Osteoblast (primary cell): ENCODE measurements around the gene RAB19. TPM values are rescaled to one million over a fixed set of nuclear protein-coding genes. Genes with fewer than 3 reads are reported as not detected.
"Not testable (repeated sequence)": the region's sequence is repeated elsewhere in the genome, so short reads cannot be mapped to it uniquely, and the experiment has no call there.

Source experiments
- DNase-seq: peaks from one replicate; pipeline ENCODE4 v3.0.0; 2011; ENCODE audit warnings: low spot score, mixed read lengths; ENCODE audit not compliant: insufficient read length; ENCODE audit errors: missing footprints
- H2AFZ ChIP-seq: 2 replicates; pipeline ENCODE4 v1.6.0; 2011; ENCODE audit warnings: mild to moderate bottlenecking, low read length
- H3K27ac ChIP-seq: 2 replicates; pipeline ENCODE4 v1.5.1; 2011; ENCODE audit warnings: mild to moderate bottlenecking, low read depth, low read length, moderate library complexity
- H3K27me3 ChIP-seq: 2 replicates; pipeline ENCODE4 v1.6.0; 2012; ENCODE audit warnings: mild to moderate bottlenecking, control low read depth, inconsistent platforms, low read length, moderate library complexity; ENCODE audit not compliant: insufficient read depth
- H3K36me3 ChIP-seq: 2 replicates; pipeline ENCODE4 v1.5.1; 2011; ENCODE audit warnings: mild to moderate bottlenecking, low read length, control low read depth, moderate library complexity; ENCODE audit not compliant: insufficient read depth
- H3K4me1 ChIP-seq: 2 replicates; pipeline ENCODE4 v1.5.1; 2011; ENCODE audit warnings: mild to moderate bottlenecking, low read length, control low read depth, moderate library complexity; ENCODE audit not compliant: insufficient read depth
- H3K4me2 ChIP-seq: 2 replicates; pipeline ENCODE4 v1.6.0; 2011; ENCODE audit warnings: mild to moderate bottlenecking, low read length; ENCODE audit not compliant: insufficient read depth
- H3K4me3 ChIP-seq: fragments of 200-600 bp; sonication (generic); 3 replicates; pipeline ENCODE4 v1.5.1; 2012; ENCODE audit warnings: mild to moderate bottlenecking, low read length, inconsistent platforms; ENCODE audit not compliant: insufficient read depth
- H3K79me2 ChIP-seq: 2 replicates; pipeline ENCODE4 v1.6.0; 2012; ENCODE audit warnings: mild to moderate bottlenecking, low read length, control low read depth, inconsistent platforms; ENCODE audit not compliant: insufficient read depth
- H3K9me3 ChIP-seq: 2 replicates; pipeline ENCODE4 v1.5.1; 2011; ENCODE audit warnings: low read depth, low read length, control low read depth
- H4K20me1 ChIP-seq: 2 replicates; pipeline ENCODE4 v1.6.0; 2012; ENCODE audit warnings: mild to moderate bottlenecking, low read length, control low read depth; ENCODE audit not compliant: insufficient read depth
- total RNA-seq: library from RNA; depleted of rRNA; stranded (reverse); fragments of >200 nt; gene quantifications from 2 replicates; pipeline ENCODE4 v1.2.3, GENCODE V29; 2012
- TF ChIP-seq, protein P1 (sequence below): IDR thresholded peaks from 2 replicates; pipeline ENCODE4 v1.5.1; 2011; ENCODE audit warnings: mild to moderate bottlenecking, low read depth, low read length, moderate library complexity; ENCODE audit errors: extremely low read depth

RAB19 gene
- total RNA-seq, 1 donor: not detected

DNA sequence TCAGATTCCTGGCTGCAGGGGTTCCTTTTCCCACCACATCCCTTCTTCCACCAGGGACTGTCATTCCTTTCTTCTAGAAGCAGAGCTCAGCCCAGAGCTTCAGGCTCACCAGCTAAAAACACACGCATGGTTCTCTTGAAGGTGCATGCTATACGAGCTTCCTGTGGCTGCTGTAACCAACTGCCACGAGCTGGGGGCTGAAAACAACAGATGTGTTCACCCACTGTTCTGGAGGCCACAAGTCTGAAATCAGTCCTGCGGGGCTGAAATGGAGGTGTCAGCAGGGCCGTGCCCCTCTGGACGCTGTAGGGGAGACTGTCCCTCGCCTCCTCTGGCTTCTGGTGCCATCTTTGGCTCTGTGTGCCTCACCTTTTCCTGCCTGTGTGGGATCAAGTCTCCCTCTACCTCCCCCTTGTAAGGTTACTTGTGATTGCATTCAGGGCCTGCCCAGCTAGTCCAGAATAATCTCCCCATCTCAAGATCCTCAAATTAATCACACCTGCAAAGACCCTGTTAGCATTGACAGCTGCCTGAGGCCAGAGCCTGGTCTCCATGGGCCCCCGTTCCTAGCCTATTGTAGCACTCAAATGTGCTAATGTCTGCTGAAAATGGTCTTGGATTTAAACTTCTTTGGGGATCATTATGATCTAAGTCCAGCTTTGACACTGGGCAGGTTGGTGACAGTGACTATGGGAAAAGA is 13.7 kb downstream of the RAB19 start:
- Histone ChIP-seq H3K27ac (no peak overlapping the region), H2AFZ (no peak overlapping the region), H3K4me2 (no peak overlapping the region), H3K9me3 (no peaks in the 10 kb centered on the region), H3K4me1 (no peaks in the 10 kb centered on the region), H3K4me3 (no peak overlapping the region), H3K27me3 (peaks cover 4% of the 10 kb centered on the region), H4K20me1 (no peaks in the 10 kb centered on the region), H3K36me3 (no peaks in the 10 kb centered on the region), H3K79me2 (no peaks in the 10 kb centered on the region)
- TF ChIP-seq, protein P1, sequence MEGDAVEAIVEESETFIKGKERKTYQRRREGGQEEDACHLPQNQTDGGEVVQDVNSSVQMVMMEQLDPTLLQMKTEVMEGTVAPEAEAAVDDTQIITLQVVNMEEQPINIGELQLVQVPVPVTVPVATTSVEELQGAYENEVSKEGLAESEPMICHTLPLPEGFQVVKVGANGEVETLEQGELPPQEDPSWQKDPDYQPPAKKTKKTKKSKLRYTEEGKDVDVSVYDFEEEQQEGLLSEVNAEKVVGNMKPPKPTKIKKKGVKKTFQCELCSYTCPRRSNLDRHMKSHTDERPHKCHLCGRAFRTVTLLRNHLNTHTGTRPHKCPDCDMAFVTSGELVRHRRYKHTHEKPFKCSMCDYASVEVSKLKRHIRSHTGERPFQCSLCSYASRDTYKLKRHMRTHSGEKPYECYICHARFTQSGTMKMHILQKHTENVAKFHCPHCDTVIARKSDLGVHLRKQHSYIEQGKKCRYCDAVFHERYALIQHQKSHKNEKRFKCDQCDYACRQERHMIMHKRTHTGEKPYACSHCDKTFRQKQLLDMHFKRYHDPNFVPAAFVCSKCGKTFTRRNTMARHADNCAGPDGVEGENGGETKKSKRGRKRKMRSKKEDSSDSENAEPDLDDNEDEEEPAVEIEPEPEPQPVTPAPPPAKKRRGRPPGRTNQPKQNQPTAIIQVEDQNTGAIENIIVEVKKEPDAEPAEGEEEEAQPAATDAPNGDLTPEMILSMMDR: no peak
- no peak for DNase-seq

DNA sequence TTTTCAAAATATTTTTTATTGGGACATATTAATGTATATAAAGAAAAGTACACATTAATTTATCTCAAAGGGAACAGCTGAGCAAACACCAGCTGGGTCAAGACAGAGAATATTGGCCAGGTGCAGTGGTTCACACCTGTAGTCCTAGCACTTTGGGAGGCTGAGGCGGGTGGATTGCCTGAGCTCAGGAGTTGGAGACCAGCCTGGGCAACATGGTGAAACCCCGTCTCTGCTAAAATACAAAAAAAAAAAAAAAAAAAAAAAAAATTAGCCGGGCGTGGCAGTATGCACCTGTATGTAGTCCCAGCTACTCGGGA is 14.3 kb downstream of the RAB19 start:
- not testable (repeated sequence) for H3K79me2 ChIP-seq, H3K4me1 ChIP-seq, H3K27ac ChIP-seq, H2AFZ ChIP-seq, DNase-seq, H3K36me3 ChIP-seq, H4K20me1 ChIP-seq, H3K4me2 ChIP-seq, H3K4me3 ChIP-seq, H3K9me3 ChIP-seq, H3K27me3 ChIP-seq

GRCh38 chr7:140418653-140419052 is 14.8 kb downstream of the RAB19 start:
- Histone ChIP-seq H3K36me3 (no peaks in the 10 kb centered on the region), H3K27ac (no peak overlapping the region), H3K4me1 (no peaks in the 10 kb centered on the region), H3K9me3 (no peaks in the 10 kb centered on the region), H3K27me3 (peaks cover 4% of the 10 kb centered on the region), H3K4me3 (no peak overlapping the region), H3K79me2 (no peaks in the 10 kb centered on the region), H2AFZ (no peak overlapping the region), H4K20me1 (no peaks in the 10 kb centered on the region), H3K4me2 (no peak overlapping the region)
- no peak for DNase-seq
- TF ChIP-seq, protein P1: no peak

DNA sequence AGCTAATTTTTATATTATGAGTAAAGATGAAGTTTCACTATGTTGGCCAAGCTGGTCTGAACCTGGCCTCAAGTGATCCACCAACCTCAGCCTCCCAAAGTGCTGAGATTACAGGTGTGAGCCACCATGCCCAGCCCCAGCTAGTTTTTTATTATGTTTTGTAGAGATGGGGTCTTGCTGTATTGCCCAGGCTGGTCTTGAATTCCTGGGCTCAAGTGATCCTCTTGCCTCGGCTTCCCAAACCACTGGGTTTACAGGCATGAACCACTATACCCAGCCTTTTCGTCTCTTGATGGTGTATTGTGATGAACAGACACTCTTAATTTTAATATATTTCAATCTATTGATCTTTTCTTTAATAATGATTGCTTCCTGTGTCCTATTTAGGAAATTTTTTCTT is 17.7 kb downstream of the RAB19 start:
- Histone ChIP-seq H2AFZ (no peak overlapping the region), H3K27ac (no peak overlapping the region), H3K4me2 (no peak overlapping the region), H3K4me1 (no peaks in the 10 kb centered on the region), H3K36me3 (no peaks in the 10 kb centered on the region), H3K9me3 (no peaks in the 10 kb centered on the region), H3K79me2 (no peaks in the 10 kb centered on the region), H3K4me3 (no peak overlapping the region), H3K27me3 (peaks cover 4% of the 10 kb centered on the region), H4K20me1 (no peaks in the 10 kb centered on the region)
- TF ChIP-seq, protein P1: no peak
- DNase-seq: no peak
